Psoas muscle (tissue), 8 donors: Measurements from ENCODE around the gene ACACB. TPM values are rescaled to one million over a fixed set of nuclear protein-coding genes. Genes with fewer than 3 reads are reported as not detected.

ENCODE experiments used
- ATAC-seq, 4 donors: fragments of 200-7000 bp; cut with Tn5 transposase; one replicate each; pipeline ENCODE4 v1.9.1; 2020; ENCODE audit warnings: moderate library complexity in 3 of 4, mild to moderate bottlenecking in 2 of 4
- DNase-seq, 2 donors: peaks; one replicate each; pipeline ENCODE4 v3.0.0-alpha.2; 2020
- H3K27ac ChIP-seq: fragments of 200-600 bp; one replicate; pipeline ENCODE4 v1.8.0; 2022
- H3K27me3 ChIP-seq, 3 donors: fragments of 200-600 bp in 1 of 3; one replicate each; pipeline versions ENCODE4 v1.6.1 to v1.8.0; 2013 to 2022; ENCODE audit warnings: low read length in 2 of 3, mild to moderate bottlenecking in 2 of 3, moderate library complexity in 1 of 3; ENCODE audit not compliant: insufficient read depth in 3 of 3
- H3K36me3 ChIP-seq, 2 donors: fragments of 200-600 bp in 1 of 2; one replicate each; pipeline versions ENCODE4 v1.6.1 to v1.8.0; 2013 to 2022; ENCODE audit warnings: low read depth in 1 of 2, mild to moderate bottlenecking in 1 of 2, moderate library complexity in 1 of 2; ENCODE audit not compliant: insufficient read depth in 1 of 2
- H3K4me1 ChIP-seq: fragments of 200-600 bp; one replicate; pipeline ENCODE4 v1.8.0; 2022
- H3K4me3 ChIP-seq: fragments of 200-600 bp; one replicate; pipeline ENCODE4 v1.8.0; 2022; ENCODE audit warnings: mild to moderate bottlenecking
- H3K9me3 ChIP-seq: fragments of 200-600 bp; one replicate; pipeline ENCODE4 v1.8.0; 2022
- CTCF ChIP-seq: fragments of 200-600 bp; IDR thresholded peaks from one replicate; pipeline ENCODE4 v1.8.0; 2022; ENCODE audit warnings: antibody characterized with exemption
- WGBS, 3 donors: extraction: QIAGEN DNeasy Blood & Tissue Kit; methylation state at CpG; one replicate each; pipeline versions ENCODE4 v1.1.6 to v1.1.7; 2013; 5-methylcytosine and 5-hydroxymethylcytosine counted together
- intact Hi-C, 2 donors: fragments of 100-400 bp; cut with DNase I; formaldehyde crosslinking; loops; one replicate each; pipeline versions ENCODE4 v1.11.0 to v1.14.2; 2022
- polyA plus RNA-seq, 3 donors: library from polyadenylated mRNA; stranded (reverse); fragments of 200-250 nt; gene quantifications; one replicate each; pipeline ENCODE4 v1.2.3, GENCODE V29; 2013
- total RNA-seq, 4 donors: library from RNA; stranded (reverse); fragmentation: NEBNext Ultra II Directional in 2 of 4; extraction: Animal tissue kit (Norgen Biotek cat#: 25700) in 2 of 4; gene quantifications; one replicate each; pipeline versions ENCODE4 v1.2.1 to v1.2.4, GENCODE V29; 2021 to 2023
- donor health status: healthy with polysubstance abuse.
- donor health status: DM: no; HTN: no; CAD: no; lungs with moderate emphysema.
- donor health status: Bipolar disorder and iron deficiency.
- donor health status: healthy.
- donor health status: DM: yes; HTN: yes; CAD: no.
- donor health status: DM: no; HTN: no; CAD: no.
- donor health status: DM: no; HTN: no; CAD: no.
- donor health status: DM: yes; HTN: yes; CAD: no.

Gene ACACB
- total and polyA plus RNA-seq, 7 donors = 27.0 to 503 (median 246) TPM

- intact Hi-C loops = no loop called here
Observed at GRCh38 chr12:109305547-109305946, 189.2 kb downstream of the ACACB start.

DNA sequence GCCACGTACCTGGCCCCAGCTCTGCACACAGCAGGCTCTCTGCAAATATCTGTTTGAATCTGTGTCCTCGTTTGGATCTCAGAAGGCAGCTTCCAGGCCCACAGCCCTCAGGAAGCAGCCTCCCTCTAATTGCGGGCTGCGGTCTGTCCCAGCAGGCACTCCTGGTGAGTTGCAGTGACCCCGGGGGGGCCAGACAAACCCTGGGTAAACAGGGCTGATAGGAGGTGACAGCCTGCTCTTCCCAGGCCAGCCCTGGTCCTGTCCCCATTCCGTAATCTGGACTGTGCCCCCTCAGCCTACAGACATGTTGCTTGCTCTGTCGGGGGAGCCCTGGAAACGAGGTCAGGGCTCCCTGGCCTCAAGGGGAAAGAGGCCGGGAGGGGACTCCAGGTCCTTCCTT is 190.7 kb downstream of the ACACB start:
- 73 to 84% (median 75%) methylated on average over 9 of the region's 9 CpGs for WGBS, 3 donors
- DNase-seq = no peak
- TF ChIP-seq CTCF = no peak
- peaks cover 0 to 52% (median 11%) of the 10 kb centered on the region in 3 donors for H3K27me3 ChIP-seq
- ATAC-seq = no peak
- H3K27ac ChIP-seq = no peak overlapping the region
- peaks cover 13% of the 10 kb centered on the region for H3K4me1 ChIP-seq
- H3K36me3 ChIP-seq = no peaks in the 10 kb centered on the region
- intact Hi-C loops = no loop called here
- no peak overlapping the region for H3K4me3 ChIP-seq
- no peaks in the 10 kb centered on the region for H3K9me3 ChIP-seq

More at GRCh38 chr12:109305547-109305946, 189.2 kb downstream of the ACACB start:
- Histone ChIP-seq H3K27me3 (peaks cover 0 to 39% (median 11%) of the 10 kb centered on the region in 3 donors), H3K9me3 (no peaks in the 10 kb centered on the region), H3K36me3 (no peaks in the 10 kb centered on the region), H3K4me3 (no peak overlapping the region), H3K4me1 (peaks cover 11% of the 10 kb centered on the region), H3K27ac (no peak overlapping the region)
- WGBS, 3 donors = 76 to 80% (median 76%) methylated on average over 6 of the region's 6 CpGs
- DNase-seq (no peak), ATAC-seq (no peak)
- no peak for TF ChIP-seq CTCF

- TF ChIP-seq CTCF = no peak
- Histone ChIP-seq H3K9me3 (no peaks in the 10 kb centered on the region), H3K27me3 (peaks cover 0 to 56% (median 14%) of the 10 kb centered on the region in 3 donors), H3K4me1 (peaks cover 13% of the 10 kb centered on the region), H3K36me3 (no peaks in the 10 kb centered on the region), H3K27ac (no peak within 1 kb of the TSS), H3K4me3 (peak within 1 kb of the TSS; percentile 62)
- intact Hi-C loops = no loop called here
- WGBS, 3 donors = 10 to 11% (median 10%) methylated on average over 36 to 43 of the region's 43 CpGs
- no peak for DNase-seq
- peak in 2 of 4 donors; percentile 14 to 21 for ATAC-seq
Observed at GRCh38 chr12:109308534-109309380, 192.4 kb downstream of the ACACB start, which contains the start of gene FOXN4. Gene FOXN4, minus strand, starts transcription at chr12:109309284. Its CDS starts 963 bp downstream, at chr12:109308321.

DNA sequence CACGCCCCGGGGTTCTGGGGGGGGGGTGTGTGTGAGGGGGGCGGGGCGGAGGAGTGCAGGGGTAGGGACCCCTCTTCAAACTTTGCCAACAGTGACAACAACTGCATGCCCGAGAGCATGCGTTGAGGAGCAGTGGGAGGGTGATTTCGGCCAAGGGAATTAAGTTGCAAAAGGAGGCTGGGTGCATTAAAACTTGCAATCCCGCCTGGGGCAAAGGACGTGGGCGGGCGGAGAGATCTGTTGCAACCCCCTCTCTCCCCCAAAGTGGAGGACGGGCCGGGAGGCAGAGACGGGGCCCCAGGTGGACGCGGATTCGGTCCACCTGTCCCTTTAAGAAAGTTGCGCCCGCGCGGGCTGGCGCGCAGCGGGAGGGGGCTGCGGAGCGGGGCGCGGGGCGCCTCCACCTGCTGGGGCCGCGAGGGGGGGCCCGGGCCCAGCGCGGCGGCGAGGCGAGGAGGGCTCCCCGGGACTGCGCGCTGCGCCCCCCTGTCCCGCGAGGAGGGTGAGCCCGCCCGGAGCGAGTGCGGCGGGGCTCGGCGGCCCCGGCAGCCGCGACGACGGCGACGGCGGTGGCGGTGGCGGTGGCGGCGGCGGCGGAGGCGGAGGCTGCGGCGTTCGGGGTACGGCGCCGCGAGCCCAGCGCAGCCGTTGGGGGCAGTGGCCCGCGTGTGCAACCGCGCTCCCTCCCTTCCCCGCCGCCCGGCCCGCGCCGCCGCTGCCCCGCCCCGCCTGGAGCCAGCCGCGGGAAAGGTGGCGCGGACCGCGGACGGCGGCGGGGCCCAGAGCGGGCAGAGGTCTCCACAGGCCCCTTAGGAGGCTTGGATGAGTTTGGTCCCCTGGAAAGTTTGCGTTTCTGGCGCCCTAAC is 193.2 kb downstream of the ACACB start:
- Histone ChIP-seq H3K4me3 (peak overlapping the region; percentile 62), H3K9me3 (no peaks in the 10 kb centered on the region), H3K36me3 (no peaks in the 10 kb centered on the region), H3K4me1 (peaks cover 13% of the 10 kb centered on the region), H3K27me3 (peaks cover 0 to 55% (median 11%) of the 10 kb centered on the region in 3 donors), H3K27ac (no peak overlapping the region)
- DNase-seq (no peak), ATAC-seq (peak in 3 of 4 donors; percentile 13 to 66 (median 52))
- no peak for TF ChIP-seq CTCF
- intact Hi-C loops = no loop called here
- 0 to 1% (median 1%) methylated on average over 31 to 88 of the region's 99 CpGs for WGBS, 3 donors
